Measurements from ENCODE around the gene ZSCAN21.

The ZSCAN21 gene

DNA sequence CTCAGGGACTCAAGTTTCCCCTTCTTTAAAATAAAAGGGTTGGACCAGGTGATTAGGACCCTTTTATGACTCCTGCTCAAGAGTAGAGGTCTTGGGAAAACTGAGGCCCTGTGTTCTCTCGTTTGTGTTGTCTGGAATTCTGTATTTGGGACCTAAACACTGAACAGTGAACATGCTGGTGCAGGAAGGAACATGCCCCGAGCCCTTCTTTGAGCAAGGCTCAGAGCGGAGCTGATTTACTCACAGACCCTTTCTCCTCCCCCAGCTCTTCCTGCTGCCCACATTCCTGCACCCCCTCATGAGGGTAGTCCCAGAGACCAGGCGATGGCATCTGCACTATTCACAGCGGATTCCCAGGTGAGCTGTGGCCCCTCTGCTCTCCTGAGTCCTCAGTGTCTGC is 20.0 kb upstream of the ZSCAN21 start:
- no peak for DNase-seq

DNA sequence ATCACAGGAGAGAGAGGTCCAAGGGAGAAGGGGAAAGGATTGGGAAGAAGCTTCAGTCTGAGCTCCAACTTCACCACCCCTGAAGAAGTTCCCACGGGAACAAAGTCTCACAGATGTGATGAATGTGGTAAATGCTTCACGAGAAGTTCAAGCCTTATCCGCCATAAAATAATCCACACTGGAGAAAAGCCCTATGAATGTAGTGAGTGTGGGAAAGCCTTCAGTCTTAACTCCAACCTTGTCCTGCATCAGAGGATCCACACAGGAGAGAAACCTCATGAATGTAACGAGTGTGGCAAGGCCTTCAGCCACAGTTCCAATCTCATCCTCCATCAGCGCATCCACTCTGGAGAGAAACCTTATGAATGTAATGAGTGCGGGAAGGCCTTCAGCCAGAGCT is 16.0 kb upstream of the ZSCAN21 start:
- no peak for DNase-seq

DNA sequence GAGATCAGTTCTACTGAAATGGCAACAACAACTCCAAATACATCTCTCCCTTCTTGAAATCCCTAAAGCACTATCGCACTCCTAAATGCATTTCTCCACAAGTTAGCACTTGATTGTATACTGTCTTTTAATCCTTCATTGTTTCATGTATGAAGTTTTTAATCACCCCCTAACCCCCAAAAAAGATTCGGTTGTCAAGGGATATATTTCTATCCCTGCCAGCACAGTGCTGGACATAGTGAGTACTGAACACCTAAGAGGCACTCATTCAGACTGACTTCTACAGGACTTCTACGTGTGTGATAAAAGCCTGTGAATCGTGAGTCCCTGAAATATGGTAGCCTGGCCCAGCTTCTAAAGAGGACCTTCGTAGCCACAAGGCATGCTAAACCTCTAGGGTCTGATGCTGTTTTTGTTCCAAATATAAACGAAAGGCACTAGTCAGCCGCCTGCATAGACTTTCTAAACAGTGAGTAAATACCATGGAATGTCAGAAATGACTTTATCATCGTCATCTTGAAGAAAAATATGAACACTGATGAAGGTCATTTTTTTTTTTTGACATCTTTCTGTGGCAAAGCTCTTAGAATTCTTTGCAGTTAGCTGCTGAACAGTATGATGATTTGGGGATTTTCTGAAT is 14.6 kb upstream of the ZSCAN21 start:
- no peak for DNase-seq

DNA sequence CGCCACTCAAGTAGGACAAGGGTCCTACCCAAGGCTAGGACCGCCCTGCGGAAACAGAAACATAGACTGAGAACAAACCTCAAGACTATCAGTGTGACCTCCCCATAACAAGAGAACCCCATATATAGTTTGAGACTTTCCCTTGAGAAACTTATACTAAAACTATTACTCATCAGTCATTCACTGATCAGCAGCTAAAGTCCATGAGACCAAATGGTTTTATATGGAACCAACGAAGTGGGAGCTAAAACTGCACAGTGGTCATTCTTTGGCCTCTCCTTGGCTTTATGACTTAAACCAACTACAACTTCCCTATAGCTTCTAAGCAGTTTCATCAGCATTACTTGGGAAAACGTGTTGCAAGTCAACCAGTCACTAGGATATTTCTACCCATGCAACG is 13.7 kb upstream of the ZSCAN21 start:
- no peak for DNase-seq

DNA sequence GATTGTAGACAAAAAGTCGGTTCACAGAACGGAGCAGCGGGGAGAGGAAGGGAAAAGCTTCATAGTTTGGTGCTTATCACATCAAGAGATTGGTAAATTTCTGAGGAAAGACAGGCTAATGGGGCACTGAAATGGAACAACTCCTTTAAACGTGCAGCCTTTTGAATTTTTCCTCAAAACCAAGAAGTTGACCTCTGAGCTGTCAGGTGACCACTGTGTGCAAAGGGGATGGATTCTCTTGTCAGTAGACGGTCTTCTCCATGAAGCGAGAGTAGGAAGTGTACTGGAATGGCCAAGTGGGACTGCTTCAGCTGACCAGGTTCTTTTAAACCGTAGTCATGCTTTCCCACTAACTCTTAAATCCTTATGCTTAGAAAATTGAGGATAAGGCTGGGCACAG is 11.2 kb upstream of the ZSCAN21 start:
- no peak for DNase-seq

DNA sequence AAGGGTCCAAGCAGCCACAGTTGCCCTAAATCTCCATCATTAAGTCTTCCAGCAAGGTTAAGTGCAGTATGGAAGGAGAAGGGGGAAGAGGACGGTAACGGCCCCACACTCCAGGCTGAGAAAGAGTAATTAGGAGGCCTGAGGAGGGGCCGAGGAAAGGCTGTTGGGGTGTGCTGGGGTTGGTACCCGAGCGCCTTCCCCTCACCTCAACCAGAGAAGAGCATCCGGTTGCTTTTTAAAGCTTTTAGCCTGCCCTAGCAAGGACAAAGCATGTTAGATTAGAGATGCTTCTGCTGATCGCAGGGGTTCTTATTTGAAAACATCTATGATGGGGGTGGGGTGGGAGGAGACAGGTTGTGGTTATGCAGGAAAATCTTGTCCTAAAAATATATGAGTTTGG is 9.0 kb upstream of the ZSCAN21 start:
- no peak for DNase-seq

DNA sequence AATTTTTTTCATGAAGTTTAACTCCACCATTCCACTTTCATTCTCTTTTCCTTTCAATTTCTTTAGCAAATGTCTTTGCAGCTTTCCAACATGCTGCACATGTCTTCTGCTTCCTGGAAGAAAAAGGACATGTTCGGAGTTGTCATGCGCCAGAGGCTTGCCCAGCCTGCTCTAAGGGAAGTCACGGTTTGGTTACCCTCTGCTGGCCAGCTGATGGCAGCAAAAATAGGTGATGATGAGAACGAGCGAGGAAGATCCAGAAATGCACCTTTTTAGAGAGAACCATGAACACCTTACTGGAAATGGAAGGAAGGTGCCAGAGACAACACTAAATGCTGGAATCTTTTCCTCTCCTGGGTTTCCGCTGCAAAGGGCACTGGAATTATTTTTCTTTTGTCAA is 4.9 kb upstream of the ZSCAN21 start:
- DNase-seq, result no peak

DNA sequence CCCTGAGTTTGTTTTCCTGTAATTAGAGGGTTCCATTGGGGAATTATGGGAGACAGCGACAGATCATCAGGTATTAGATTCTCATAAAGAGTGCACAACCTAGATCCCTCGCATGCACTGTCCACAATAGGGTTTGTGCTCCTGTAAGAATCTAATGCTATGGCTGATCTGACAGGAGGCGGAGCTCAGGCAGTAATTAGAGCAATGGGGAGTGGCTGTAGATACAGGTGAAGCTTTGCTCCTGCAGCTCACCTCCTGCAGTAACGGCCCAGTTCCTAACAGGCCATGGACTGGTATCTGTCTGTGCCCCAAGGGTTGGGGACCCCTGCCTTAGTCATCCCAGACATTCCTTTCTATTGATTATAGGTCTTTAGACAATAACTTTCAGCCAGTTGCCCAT is 894 bp upstream of the ZSCAN21 start:
- no peak for DNase-seq

DNA sequence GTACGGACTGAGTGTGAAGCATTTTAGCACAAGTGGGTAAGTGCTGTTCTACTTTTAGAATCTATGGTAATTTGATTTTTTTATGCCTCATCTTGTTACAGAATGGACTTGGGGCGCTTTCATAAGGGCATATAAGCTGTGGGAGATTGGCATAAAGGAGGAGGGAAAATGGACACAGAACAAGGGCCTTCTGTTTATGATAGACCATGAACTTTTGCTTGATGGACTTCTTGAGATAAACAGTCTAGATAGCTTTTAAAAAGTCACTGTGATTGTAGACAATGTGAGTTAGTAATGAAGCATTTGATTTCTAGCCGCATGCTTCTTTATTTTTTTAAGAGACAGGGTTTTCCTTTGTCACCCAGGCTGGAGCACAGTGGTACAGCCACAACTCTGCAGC is 2.0 kb downstream of the ZSCAN21 start:
- no peak for DNase-seq

DNA sequence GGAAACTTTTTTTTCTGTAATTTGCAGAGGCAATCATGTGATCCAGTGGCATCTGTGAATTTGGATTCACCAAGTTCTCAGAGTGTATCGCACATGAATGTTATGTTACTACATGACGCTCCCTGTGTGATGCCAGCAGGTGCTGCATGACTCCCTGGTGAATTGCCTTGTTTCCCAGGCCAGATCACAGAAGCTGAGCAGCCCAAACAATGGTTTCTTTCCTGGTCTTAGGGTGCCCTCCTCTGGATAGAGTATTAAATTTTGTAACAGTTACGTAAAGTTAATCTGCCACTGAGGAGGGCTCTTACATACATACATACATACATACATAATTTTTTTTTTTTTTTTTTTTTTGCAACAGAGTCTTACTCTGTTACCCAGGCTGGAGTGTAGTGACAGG is 3.6 kb downstream of the ZSCAN21 start:
- peak in 4 of 6 experiments; percentile 12 to 36 (median 24) for DNase-seq

DNA sequence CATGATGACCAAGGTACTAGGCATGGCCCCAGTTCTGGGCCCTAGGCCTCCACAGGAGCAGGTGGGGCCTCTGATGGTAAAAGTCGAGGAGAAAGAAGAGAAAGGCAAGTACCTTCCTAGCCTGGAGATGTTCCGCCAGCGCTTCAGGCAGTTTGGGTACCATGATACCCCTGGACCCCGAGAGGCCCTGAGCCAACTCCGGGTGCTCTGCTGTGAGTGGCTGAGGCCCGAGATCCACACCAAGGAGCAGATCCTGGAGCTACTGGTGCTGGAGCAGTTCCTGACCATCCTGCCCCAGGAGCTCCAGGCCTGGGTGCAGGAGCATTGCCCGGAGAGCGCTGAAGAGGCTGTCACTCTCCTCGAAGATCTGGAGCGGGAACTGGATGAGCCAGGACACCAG is 7.4 kb downstream of the ZSCAN21 start:
- DNase-seq, result no peak

DNA sequence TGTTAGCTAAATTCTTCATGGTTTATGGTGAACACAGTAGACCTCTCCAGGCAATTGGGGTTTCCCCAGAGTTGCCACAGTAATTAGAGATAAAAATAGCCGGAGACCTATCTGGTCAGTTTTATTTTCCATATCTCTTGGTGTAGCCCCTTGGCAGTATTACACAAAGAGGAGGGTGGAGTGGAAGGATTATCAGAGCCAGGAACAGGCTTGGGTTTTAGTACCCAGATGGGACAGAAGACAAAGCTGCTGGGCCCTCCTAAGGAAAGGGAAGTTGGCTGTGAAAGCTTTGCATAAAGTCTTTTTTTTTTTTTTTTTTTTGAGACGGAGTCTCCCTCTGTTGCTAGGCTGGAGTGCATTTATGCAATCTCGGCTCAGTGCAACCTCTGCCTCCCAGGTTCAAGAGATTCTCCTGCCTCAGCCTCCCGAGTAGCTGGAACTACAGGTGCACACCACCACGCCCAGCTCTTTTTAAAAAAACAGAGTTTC is 9.7 kb downstream of the ZSCAN21 start:
- DNase-seq, result no peak

DNA sequence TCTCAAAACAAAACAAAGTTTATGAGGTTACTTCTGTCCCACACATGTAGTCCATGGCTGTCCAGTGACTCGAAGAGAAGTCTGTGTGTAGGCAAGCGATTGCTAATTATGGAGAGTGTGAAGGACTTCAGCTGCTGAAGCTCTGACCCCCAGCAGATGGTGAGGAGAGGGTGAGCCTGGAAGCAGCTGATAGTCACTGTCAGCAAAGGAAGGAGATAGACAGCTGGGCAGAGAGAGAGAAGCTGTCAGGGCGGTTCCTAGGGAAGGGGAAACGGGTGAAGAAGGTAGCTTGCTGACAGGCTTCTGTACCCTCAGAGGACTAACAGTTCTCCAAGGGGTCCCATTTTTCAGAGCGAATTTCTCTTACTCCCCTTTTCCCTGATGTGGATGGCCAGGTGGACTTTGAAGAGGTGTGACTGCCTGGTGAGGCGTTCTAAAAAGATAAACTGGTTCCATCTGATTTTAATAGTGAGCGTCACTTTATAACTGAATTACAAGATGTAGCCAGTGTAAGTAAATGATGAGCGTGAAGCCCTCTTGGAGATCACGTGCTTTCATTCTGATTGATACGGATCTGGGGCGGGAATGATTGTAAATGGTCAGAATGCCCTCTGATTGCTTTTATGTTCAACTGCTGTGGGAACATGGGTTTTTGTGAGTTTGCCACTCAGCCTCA is 12.1 kb downstream of the ZSCAN21 start:
- no peak for DNase-seq

DNA sequence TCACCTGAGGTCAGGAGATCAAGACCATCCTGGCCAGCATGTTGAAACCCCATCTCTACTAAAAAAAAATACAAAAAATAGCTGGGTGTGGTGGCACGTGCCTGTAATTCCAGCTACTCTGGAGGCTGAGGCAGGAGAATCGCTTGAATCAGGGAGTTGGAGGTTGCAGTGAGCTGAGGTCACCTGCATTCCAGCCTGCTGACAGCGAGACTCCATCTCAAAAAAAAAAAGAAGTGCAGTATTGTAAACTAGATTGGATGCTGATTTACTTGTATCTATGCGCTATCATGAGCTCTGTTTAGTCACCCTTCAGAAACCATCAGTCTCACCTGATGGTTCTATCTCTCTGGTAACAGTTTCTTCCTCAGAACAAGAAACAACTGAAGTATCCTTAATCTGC is 13.8 kb downstream of the ZSCAN21 start:
- DNase-seq, result no peak

DNA sequence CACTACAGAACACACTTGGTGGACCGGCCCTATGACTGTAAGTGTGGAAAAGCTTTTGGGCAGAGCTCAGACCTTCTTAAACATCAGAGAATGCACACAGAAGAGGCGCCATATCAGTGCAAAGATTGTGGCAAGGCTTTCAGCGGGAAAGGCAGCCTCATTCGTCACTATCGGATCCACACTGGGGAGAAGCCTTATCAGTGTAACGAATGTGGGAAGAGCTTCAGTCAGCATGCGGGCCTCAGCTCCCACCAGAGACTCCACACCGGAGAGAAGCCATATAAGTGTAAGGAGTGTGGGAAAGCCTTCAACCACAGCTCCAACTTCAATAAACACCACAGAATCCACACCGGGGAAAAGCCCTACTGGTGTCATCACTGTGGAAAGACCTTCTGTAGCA is 14.6 kb downstream of the ZSCAN21 start:
- no peak for DNase-seq

DNA sequence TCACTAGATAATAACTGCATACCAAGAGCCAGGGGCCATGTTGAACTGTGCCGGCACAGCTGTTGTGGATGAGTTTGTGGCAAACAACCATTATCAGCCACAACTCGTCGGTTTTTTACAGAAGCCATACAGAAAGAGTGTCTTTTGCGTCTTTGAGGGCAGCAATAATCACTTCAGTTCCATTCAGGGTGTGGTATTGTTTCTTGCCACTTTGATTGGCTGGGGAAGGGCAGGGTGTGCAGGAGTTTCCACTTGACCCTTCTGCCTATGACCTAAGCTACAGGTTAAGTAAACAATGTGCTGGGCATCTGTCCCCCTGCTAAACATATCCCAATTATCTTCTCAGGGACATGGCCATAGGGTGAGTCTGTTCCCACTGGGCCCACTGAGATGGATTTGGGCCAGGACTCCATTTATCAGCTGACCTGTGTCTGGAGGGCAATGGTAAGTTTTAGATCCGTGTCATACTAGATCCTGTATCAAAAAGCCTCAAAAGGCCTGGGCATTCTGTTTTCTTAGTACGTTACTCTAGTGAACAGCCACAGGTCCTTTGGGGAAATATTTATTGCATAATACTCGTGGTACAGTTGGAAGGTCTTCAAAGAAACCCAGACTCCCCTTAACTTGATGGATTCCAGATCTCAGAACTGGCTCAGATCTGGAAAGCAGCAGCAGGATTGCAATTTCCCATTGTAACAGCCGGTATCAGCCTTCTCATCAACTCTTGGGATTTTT is 16.0 kb downstream of the ZSCAN21 start:
- no peak for DNase-seq

DNA sequence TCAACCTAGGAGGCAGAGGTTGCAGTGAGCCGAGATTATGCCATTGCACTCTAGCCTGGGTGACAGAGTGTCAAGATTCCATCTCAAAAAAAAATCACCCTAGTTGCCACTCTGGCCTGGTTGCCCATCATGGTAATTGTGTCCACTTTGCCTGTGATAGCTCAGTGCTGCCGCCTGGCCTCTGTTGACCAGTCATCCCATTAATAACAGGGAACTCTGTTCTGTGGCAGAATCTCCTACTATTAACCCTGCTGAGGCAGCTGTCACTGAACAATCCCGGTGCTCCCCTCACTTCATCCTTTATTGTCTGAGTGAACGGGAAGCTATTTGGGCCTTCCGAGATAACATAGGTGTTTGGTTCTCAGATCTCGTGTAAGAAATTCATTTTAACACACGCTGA is 17.4 kb downstream of the ZSCAN21 start:
- DNase-seq, result no peak

DNA sequence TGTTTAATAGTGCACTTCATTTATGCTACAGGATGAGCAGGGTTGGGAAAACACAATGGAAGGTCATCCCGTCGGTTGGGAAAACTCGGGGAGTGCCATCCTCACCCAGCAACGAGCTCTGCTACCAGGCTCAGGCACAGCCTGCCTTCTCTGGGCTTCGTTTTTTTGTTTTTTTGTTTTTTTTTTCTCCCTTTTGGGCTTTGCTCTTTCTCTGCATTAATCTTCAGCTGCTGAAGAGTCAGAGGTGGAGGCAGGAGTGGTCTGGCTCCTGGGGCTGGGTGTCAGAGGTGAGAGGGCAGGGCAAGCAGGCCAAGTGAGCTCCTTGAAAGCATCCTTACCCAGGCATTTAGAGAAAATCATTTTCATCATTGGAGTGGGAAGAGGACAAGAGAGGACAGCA is 20.4 kb downstream of the ZSCAN21 start:
- DNase-seq, result no peak

DNA sequence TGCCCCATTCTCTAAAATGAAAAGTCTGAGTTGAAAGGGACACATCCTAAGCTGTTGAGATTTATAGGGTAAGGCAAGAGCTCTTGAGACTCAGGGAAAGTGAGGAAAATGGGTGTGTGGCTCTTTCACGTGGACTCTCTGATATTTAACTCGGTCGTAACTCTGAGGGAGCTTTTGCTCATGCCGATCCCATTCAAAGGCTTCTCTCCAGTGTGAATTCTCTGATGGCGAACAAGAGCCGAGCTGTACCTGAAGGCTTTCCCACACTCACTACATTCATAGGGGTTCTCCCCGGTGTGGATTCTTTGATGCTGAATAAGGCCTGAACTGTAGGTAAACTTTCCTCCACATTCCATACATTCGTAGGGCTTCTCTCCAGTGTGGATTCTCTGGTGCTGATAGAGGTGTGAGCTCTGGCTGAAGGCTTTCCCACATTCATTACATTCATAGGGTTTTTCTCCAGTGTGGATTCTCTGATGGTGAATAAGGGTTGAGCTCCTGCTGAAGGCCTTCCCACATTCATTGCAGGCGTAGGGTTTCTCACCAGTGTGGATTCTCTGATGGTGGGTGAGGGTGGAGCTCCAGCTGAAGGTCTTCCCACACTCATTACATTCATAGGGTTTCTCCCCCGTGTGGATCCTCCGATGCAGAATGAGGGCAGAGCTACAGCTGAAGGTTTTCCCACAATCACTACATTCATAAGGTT is 21.6 kb downstream of the ZSCAN21 start:
- no peak for DNase-seq

DNA sequence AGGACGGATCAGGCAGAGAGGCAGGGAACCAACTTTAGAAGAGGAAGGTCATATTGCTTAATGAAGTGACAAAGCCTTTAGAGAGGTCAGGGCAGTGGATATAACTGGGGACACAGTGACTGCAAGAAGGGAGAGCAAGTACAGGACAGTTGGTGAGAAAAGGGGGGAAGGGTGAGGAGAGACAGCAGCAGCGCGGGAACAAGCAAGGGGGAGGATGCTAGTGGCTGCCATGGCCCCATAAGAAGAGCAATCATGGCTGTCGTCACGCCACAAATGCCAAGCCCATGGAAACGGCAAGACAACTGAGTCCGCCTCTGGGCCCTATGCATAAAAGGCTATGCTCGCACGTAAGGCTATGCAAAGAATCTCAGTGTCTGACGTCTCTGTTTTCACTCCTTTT is 22.9 kb downstream of the ZSCAN21 start:
- DNase-seq, result no peak

DNA sequence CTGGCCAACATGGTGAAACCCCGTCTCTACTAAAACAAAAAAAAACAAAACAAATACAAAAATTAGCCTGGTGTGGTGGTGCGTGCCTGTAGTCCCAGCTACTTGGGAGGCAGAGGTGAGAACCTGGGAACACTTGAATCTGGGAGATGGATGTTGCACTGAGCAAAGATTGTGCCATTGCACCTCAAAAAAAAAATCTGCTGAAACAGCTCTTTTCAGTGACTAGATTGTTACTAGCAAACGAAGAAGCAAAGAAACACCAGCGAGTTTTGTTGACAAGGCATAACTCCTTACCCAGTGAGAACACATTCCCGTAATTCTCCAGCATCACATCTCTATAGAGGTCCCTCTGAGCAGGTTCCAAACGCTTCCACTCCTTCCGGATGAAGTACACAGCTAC is 25.3 kb downstream of the ZSCAN21 start:
- no peak for DNase-seq

DNA sequence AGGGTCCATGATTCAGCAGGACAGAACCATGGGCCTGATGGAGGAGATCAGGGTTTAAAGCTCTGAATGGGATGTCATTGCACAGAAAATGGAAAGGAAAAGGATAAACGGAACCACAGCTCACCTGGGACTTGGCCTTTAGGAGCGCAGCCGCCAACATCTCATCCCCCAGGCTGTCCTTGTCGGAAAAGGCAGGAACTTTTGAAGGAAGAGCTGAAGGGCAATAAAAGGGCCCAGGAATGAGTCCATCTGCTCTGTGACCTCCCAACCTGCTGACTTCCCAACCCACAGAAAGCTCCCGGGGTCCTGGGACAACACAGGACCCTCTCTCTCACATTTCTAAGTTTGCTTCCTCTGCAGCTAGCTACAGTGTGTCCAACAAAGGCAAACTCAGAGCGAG is 25.8 kb downstream of the ZSCAN21 start:
- no peak for DNase-seq

DNA sequence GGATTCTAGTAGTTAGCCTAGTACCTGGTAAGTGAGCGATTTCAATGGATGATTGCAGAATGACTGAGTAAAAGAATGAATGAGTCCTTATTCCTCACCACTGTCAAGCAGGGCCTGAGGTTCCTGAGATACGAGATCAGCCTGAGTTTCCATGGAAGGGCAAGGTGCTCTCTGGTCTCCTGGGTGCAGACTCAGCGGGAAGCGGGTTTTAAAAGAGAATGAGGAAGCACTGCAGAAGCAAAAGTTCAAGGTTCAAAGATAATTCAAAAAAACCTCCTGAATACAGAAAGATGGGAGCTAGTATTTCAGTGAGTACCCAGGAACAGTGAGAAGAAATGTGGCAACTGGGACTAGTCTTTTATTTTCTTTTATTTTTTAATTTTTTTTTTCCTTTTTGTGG is 27.6 kb downstream of the ZSCAN21 start:
- no peak for DNase-seq

Data from stimulated activated naive CD4-positive, alpha-beta T cell (primary cell).